Right atrium auricular region (tissue), 2 donors: ENCODE measurements around the gene CDK5R1. TPM values are rescaled to one million over a fixed set of nuclear protein-coding genes. Genes with fewer than 3 reads are reported as not detected.

Source experiments
- DNase-seq: peaks from one replicate; pipeline ENCODE4 v3.0.0-alpha.2; 2019; ENCODE audit warnings: low spot score
- H3K27ac ChIP-seq, 2 donors: fragments of 200-600 bp; sonication (generic); 1 replicate in 1 of 2; 2 replicates in 1 of 2; pipeline ENCODE4 v1.5.1; 2016 to 2019
- H3K27me3 ChIP-seq, 2 donors: fragments of 200-600 bp; sonication (generic); one replicate each; pipeline versions ENCODE4 v1.5.1 to v1.6.0; 2017 to 2019
- H3K36me3 ChIP-seq: fragments of 200-600 bp; sonication (generic); one replicate; pipeline ENCODE4 v1.5.1; 2016
- H3K4me1 ChIP-seq, 2 donors: fragments of 200-600 bp; sonication (generic); one replicate each; pipeline versions ENCODE4 v1.5.1 to v1.6.0; 2017 to 2019
- H3K4me3 ChIP-seq, 2 donors: fragments of 200-600 bp; sonication (generic); 1 replicate in 1 of 2; 2 replicates in 1 of 2; pipeline ENCODE4 v1.5.1; 2017 to 2019; ENCODE audit warnings: mild to moderate bottlenecking in 1 of 2, moderate library complexity in 1 of 2
- H3K9me3 ChIP-seq, 2 donors: fragments of 200-600 bp; sonication (generic); one replicate each; pipeline ENCODE4 v1.5.1; 2019
- CTCF ChIP-seq, 2 donors: fragments of 200-600 bp; sonication (generic); IDR thresholded peaks; one replicate each; pipeline ENCODE4 v1.5.1; 2019; ENCODE audit warnings: antibody characterized with exemption in 2 of 2
- total RNA-seq, 2 donors: library from RNA; depleted of rRNA; stranded (reverse); fragments of >200 nt; gene quantifications; one replicate each; pipeline ENCODE4 v1.1.0, GENCODE V29; 2016

The CDK5R1 gene
- total RNA-seq, 2 donors from 2014 or later = 0.75 to 1.0 TPM

GRCh38 chr17:32482568-32483320 is 4.0 kb upstream of the CDK5R1 start:
- Histone ChIP-seq H3K27ac (peak overlapping the region; percentile 41 to 62), H3K4me3 (no peak overlapping the region), H3K9me3 (no peaks in the 10 kb centered on the region), H3K36me3 (peaks cover 50% of the 10 kb centered on the region), H3K27me3 (no peaks in the 10 kb centered on the region), H3K4me1 (peaks cover 0 to 33% of the 10 kb centered on the region in 2 donors)
- no peak for TF ChIP-seq CTCF (IDR thresholded peaks at IDR 0.05)
- peak; percentile 52 for DNase-seq

GRCh38 chr17:32483451-32484019 is 3.3 kb upstream of the CDK5R1 start:
- DNase-seq = peak; percentile 85
- Histone ChIP-seq H3K36me3 (peaks cover 43% of the 10 kb centered on the region), H3K4me1 (peaks cover 0 to 37% of the 10 kb centered on the region in 2 donors), H3K27ac (peak overlapping the region; percentile 41 to 62), H3K9me3 (no peaks in the 10 kb centered on the region), H3K27me3 (no peaks in the 10 kb centered on the region), H3K4me3 (no peak overlapping the region)
- TF ChIP-seq CTCF (IDR thresholded peaks at IDR 0.05) = peak; percentile 45 to 81

- TF ChIP-seq CTCF (IDR thresholded peaks at IDR 0.05) = no peak
These were observed 2.7 kb upstream of the CDK5R1 start for GRCh38 chr17:32484041-32484461.

GRCh38 chr17:32484628-32485027 is 2.2 kb upstream of the CDK5R1 start:
- no peak overlapping the region for H3K4me3 ChIP-seq
- H3K27me3 ChIP-seq = no peaks in the 10 kb centered on the region
- no peak for TF ChIP-seq CTCF (IDR thresholded peaks at IDR 0.05)
- no peaks in the 10 kb centered on the region for H3K9me3 ChIP-seq
- peaks cover 32% of the 10 kb centered on the region for H3K36me3 ChIP-seq
- H3K4me1 ChIP-seq = peaks cover 0 to 37% of the 10 kb centered on the region in 2 donors
- DNase-seq = no peak
- H3K27ac ChIP-seq = peak overlapping the region; percentile 21 to 62

More at GRCh38 chr17:32484041-32484461, 2.7 kb upstream of the CDK5R1 start:
- no peak overlapping the region for H3K4me3 ChIP-seq
- DNase-seq = no peak
- H3K36me3 ChIP-seq = peaks cover 37% of the 10 kb centered on the region
- H3K27me3 ChIP-seq = no peaks in the 10 kb centered on the region
- peaks cover 0 to 37% of the 10 kb centered on the region in 2 donors for H3K4me1 ChIP-seq
- H3K9me3 ChIP-seq = no peaks in the 10 kb centered on the region
- H3K27ac ChIP-seq = peak overlapping the region; percentile 41 to 62

GRCh38 chr17:32485261-32486110 is 1.3 kb upstream of the CDK5R1 start:
- DNase-seq = no peak
- H3K9me3 ChIP-seq = no peaks in the 10 kb centered on the region
- H3K4me3 ChIP-seq = peak overlapping the region in 1 of 2 donors; percentile 63
- H3K4me1 ChIP-seq = peaks cover 0 to 37% of the 10 kb centered on the region in 2 donors
- H3K36me3 ChIP-seq = peaks cover 23% of the 10 kb centered on the region
- TF ChIP-seq CTCF (IDR thresholded peaks at IDR 0.05) = no peak
- H3K27ac ChIP-seq = peak overlapping the region; percentile 81 to 84
- no peaks in the 10 kb centered on the region for H3K27me3 ChIP-seq
